GM18505 (cell line): ENCODE data around the gene CSMD2.
"Not testable (repeated sequence)": the region's sequence is repeated elsewhere in the genome, so short reads cannot be mapped to it uniquely, and the experiment has no call there.

ENCODE experiments used
- ATAC-seq: cut with Tn5 transposase; IDR thresholded peaks from one replicate; pipeline ENCODE4 v1.9.1; 2021; ENCODE audit not compliant: unreplicated experiment
- POLR2A ChIP-seq: IDR thresholded peaks from 4 replicates; pipeline ENCODE4 v1.6.1; 2011; ENCODE audit warnings: borderline replicate concordance; ENCODE audit not compliant: insufficient read depth, insufficient read length; ENCODE audit errors: extremely low read depth

The CSMD2 gene

GRCh38 chr1:34164771-34165391 lies at the start of gene CSMD2:
Gene CSMD2 (minus strand): TSS chr1:34165230. CDS start chr1:34165097, 133 bp downstream.
- TF ChIP-seq POLR2A, result no peak
- no peak for ATAC-seq

GRCh38 chr1:34213956-34214355 lies 48.9 kb upstream of the CSMD2 start:
- no peak for TF ChIP-seq POLR2A
- ATAC-seq, result no peak

DNA sequence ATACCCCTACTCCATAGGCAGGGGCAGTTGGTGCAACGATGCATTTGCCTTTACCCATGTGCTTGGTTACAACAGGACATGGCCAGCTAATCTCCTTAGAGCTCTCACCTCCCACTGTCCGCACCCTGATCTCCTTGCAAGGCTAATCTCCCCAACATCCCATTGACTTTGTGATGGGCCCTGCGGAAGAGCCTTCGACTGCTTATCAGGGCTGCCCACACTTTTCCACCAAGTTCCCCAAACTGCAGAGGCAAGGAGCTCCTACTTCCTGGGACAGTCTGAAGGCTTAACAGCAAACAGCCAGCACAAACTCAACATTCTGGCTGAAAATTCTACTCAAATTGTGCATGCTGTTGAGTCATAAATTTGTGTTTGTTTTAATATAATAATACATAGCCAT lies 47.6 kb upstream of the CSMD2 start:
- no peak for ATAC-seq
- no peak for TF ChIP-seq POLR2A

- TF ChIP-seq POLR2A, result no peak
- no peak for ATAC-seq
Measured at GRCh38 chr1:34199927-34200326, 34.9 kb upstream of the CSMD2 start.

DNA sequence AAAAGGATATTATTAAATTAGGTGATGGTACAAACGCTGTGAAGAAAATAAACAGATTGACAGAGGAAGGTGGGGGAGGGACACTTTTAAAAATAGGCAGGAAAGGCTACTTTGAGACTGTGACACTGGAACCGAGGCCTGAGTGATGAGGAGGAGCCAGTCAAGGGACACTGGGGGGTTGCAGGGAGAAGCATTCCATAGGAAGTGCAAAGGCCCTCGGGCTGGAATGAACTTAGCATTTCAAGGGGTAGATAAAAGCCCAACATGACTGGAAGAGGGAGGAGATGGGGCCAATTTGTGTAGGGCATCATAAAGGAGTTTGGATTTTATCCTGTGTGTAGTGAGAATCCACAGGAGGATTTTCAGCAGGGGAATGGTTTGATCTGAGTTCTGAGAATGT lies 27.6 kb upstream of the CSMD2 start:
- TF ChIP-seq POLR2A, result no peak

GRCh38 chr1:34190692-34191091 lies 25.7 kb upstream of the CSMD2 start:
- no peak for TF ChIP-seq POLR2A
- no peak for ATAC-seq

More for the DNA sequence above, 27.6 kb upstream of the CSMD2 start:
- ATAC-seq, result no peak

DNA sequence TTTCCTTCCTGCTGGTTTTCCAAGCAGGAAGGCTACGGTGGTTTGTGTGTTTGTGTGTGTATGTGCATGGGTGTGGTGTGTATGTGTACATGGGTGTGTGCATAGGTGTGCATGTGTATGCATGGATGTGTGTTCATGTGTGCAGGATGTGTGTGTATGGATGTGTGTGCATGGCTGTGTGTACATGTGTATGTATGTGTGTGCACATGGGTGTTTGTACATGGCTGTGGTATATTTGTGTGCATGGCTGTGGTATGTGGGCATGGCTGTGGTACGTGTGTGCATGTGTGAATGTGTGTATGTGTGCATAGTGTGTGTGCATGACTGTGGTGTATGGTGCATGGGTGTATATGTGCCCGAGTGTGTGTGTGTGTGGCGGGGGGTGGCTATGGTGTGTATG lies 24.0 kb upstream of the CSMD2 start:
- TF ChIP-seq POLR2A, result no peak
- no peak for ATAC-seq

DNA sequence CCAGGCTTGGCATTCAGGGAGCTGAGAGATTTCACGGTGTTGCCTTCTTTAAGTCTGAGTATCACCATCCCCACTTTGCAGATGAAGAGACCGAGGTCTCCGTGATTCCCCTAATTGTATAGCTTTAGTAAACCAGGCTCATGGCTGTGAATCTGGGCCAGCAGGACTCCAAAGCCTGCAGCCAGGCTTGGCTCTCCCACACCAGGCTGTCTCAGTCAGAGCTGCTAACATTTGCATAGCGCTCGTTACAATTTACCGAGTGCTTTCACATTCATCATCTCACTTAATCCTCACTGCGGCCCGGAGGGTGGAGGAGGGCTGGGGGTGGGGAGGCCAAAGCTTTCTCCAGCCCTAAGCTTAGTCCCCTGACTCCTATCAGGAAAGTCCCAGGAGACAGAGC lies 23.4 kb upstream of the CSMD2 start:
- no peak for ATAC-seq
- no peak for TF ChIP-seq POLR2A

- no peak for TF ChIP-seq POLR2A
- no peak for ATAC-seq
Measured at GRCh38 chr1:34186741-34187494, 21.9 kb upstream of the CSMD2 start.

GRCh38 chr1:34183381-34183780 lies 18.4 kb upstream of the CSMD2 start:
- not testable (repeated sequence) for ATAC-seq

DNA sequence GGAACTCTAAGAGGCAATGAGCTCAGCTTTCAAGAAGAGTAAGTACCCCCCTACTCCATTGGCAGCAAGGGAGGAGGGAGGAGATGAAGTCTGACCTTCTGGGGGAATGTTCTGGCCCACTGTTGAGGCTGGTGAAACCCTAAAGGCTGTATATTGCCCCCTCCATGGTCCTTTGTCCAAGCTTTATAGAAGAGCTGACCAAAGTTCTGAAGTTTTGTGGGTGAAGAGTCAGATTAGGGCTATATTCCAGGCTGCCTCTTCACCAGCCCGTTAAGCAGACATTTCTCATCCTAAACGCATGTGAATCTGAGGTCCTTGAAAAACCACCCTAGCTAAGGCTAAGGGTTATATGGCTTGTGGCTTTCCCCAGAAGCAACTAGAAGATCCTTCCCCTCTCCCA lies 13.0 kb upstream of the CSMD2 start:
- no peak for TF ChIP-seq POLR2A
- ATAC-seq, result no peak

GRCh38 chr1:34176830-34177603 lies 12.0 kb upstream of the CSMD2 start, which contains the start of gene C1orf94:
Gene C1orf94 (plus strand): TSS chr1:34176907. CDS start chr1:34177790, 883 bp downstream.
- TF ChIP-seq POLR2A, result no peak
- no peak for ATAC-seq

- no peak for ATAC-seq
- TF ChIP-seq POLR2A, result no peak
Measured at GRCh38 chr1:34175744-34176143, 10.7 kb upstream of the CSMD2 start.

- no peak for TF ChIP-seq POLR2A
- no peak for ATAC-seq
Measured at GRCh38 chr1:34167389-34167788, 2.4 kb upstream of the CSMD2 start.
